LNCaP clone FGC (cell line): ENCODE data around the gene RAD51B.

Experiments used
- DNase-seq: peaks from one replicate; pipeline ENCODE4 v3.0.0-alpha.2; 2011; ENCODE audit warnings: low read depth
- H3K4me3 ChIP-seq: 2 replicates; pipeline ENCODE4 v1.5.1; 2011; ENCODE audit warnings: mild to moderate bottlenecking, low read depth, low read length, control low read depth
- TF ChIP-seq, protein P1 (sequence below): IDR thresholded peaks from 2 replicates; pipeline ENCODE4 v1.5.1; 2012; ENCODE audit warnings: mild to moderate bottlenecking; ENCODE audit not compliant: control insufficient read depth, insufficient read depth; ENCODE audit errors: extremely low read depth

The RAD51B gene

DNA sequence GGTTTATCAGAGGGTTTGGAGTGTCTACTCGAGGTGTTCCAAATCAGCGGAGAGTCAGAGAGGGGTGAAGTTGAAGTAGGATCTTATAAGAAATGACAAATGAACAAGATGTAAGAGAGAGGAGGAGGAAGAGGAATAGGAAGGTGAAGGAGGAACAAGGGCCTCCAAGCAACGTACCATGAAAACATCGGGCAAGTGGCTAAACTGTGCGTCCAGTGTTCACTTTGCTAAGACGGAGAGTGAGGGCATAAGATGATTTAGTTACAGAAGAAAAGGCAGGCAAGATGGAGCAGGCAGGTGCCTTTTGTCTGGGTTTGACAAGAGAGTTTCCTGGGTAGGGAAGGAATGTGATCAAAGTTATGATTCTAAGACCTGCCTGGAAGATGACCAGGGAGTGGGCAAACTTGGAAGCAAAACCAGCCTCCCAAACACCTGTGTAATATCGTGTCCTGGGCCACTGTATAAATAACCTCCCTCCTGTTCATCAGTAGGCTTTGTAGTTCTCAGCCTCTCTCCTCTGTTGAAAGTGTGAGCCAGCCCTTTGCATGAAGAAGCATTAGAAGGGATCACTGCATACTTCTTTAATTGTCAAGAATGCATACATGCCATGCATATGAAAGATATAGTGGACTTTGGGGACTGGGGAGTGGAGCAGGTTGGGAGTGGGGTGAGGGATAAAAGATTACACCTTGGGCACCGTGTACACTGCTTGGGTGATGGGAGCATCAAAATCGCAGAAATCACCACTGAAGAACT lies 861.9 kb downstream of the RAD51B start:
- no peak for DNase-seq
- H3K4me3 ChIP-seq = no peak overlapping the region
- TF ChIP-seq, protein P1, sequence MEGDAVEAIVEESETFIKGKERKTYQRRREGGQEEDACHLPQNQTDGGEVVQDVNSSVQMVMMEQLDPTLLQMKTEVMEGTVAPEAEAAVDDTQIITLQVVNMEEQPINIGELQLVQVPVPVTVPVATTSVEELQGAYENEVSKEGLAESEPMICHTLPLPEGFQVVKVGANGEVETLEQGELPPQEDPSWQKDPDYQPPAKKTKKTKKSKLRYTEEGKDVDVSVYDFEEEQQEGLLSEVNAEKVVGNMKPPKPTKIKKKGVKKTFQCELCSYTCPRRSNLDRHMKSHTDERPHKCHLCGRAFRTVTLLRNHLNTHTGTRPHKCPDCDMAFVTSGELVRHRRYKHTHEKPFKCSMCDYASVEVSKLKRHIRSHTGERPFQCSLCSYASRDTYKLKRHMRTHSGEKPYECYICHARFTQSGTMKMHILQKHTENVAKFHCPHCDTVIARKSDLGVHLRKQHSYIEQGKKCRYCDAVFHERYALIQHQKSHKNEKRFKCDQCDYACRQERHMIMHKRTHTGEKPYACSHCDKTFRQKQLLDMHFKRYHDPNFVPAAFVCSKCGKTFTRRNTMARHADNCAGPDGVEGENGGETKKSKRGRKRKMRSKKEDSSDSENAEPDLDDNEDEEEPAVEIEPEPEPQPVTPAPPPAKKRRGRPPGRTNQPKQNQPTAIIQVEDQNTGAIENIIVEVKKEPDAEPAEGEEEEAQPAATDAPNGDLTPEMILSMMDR = no peak

GRCh38 chr14:68682166-68683103 lies 862.9 kb downstream of the RAD51B start:
- H3K4me3 ChIP-seq = no peak overlapping the region
- no peak for DNase-seq
- TF ChIP-seq, protein P1 = no peak

DNA sequence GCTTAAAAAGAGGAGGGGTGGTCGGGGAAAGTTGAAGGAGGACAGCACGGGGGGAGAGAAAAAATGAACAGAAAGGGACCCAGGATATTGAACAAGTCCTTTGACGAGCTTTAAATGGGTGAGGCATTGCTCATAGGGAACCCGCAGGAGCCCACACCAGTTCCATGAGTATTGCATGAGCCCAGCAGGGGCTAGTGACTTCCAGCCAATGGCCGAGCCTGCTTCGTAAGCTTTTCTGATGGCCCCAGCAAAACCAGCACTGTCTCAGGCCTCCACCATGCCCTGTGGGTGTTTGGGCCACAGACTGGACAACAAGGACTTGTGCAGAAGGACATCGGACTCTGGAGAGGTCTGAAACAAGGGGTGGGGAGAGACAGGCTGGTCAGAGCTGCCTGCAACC lies 863.7 kb downstream of the RAD51B start:
- no peak for DNase-seq
- TF ChIP-seq, protein P1 = no peak
- no peak overlapping the region for H3K4me3 ChIP-seq

GRCh38 chr14:68684466-68685418 lies 865.2 kb downstream of the RAD51B start:
- H3K4me3 ChIP-seq = no peak overlapping the region
- TF ChIP-seq, protein P1 = no peak
- DNase-seq = no peak

DNA sequence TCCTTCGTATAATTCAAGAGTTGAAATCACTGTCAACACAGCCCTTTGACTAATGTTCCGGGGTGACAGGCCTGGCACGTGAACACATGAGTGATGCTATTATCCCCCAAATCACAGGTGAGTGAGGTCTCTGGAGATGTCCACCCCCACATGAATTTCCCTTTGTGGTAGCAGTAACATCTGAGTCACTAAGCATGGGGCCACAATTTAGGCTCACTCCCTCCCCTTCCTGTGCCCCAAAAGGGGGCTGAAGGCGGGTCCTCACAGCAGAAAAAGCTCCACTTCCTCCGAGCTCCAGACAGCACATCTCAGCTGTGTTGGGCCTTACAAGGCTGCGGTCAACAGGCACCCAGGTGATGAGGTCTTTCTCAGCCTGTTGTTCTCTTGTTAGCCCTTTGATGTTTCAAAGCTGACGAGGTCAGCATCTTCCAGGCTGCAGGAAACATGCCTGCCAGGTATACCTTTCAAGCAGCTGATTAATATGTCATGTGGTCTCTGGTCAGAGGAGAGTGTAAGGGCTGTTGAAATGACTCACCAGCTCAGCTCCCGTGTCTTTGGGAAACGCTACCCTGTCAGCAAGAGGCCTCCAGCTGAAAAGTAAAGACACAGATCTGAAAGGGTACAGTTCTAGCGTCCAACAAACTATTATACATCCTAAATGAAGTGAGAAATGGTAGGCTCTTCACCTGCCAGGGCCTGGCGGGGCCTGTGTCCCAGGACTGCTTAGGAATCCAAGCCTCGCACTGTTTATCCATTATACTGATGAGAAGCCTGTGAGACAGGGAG lies 866.0 kb downstream of the RAD51B start:
- H3K4me3 ChIP-seq = no peak overlapping the region
- no peak for DNase-seq
- TF ChIP-seq, protein P1 = no peak

DNA sequence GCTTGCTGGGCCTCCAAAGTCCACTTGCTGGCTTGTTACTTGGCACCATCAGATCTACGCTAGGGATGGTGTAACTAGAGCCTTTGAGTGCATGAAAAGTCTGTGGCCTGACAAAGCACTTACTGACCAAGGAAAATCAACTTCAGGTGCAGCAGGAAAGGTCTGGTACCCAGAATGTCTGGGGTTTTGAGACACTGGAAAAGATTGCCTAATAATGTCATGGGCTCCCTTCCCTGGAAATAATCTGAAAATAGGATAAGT lies 866.6 kb downstream of the RAD51B start:
- H3K4me3 ChIP-seq = no peak overlapping the region
- no peak for DNase-seq
- TF ChIP-seq, protein P1 = no peak
